Myocyte (in vitro differentiated cells): ENCODE results near the gene LRRC73. TPM values are rescaled to one million over a fixed set of nuclear protein-coding genes. Genes with fewer than 3 reads are reported as not detected.
A peak's percentile ranks its signal among the peaks of the same experiment; 100 is the strongest.
"Not testable (repeated sequence)": the region's sequence is repeated elsewhere in the genome, so short reads cannot be mapped to it uniquely, and the experiment has no call there.

Source experiments
- DNase-seq: peaks from one replicate; pipeline ENCODE4 v3.0.0-alpha.2; 2012; ENCODE audit warnings: low read depth
- polyA plus RNA-seq: library from polyadenylated mRNA; unstranded; fragments of >200 nt; gene quantifications from one replicate; pipeline ENCODE4 v1.2.1, GENCODE V29; 2012; ENCODE audit warnings: missing spikeins
- total RNA-seq: library from RNA; depleted of rRNA; stranded (reverse); fragments of >200 nt; gene quantifications from 2 replicates; pipeline ENCODE4 v1.2.3, GENCODE V29; 2014

Gene LRRC73
- 1.6 and 2.0 TPM in 2 replicates for total RNA-seq
- 3.7 TPM for polyA plus RNA-seq

DNA sequence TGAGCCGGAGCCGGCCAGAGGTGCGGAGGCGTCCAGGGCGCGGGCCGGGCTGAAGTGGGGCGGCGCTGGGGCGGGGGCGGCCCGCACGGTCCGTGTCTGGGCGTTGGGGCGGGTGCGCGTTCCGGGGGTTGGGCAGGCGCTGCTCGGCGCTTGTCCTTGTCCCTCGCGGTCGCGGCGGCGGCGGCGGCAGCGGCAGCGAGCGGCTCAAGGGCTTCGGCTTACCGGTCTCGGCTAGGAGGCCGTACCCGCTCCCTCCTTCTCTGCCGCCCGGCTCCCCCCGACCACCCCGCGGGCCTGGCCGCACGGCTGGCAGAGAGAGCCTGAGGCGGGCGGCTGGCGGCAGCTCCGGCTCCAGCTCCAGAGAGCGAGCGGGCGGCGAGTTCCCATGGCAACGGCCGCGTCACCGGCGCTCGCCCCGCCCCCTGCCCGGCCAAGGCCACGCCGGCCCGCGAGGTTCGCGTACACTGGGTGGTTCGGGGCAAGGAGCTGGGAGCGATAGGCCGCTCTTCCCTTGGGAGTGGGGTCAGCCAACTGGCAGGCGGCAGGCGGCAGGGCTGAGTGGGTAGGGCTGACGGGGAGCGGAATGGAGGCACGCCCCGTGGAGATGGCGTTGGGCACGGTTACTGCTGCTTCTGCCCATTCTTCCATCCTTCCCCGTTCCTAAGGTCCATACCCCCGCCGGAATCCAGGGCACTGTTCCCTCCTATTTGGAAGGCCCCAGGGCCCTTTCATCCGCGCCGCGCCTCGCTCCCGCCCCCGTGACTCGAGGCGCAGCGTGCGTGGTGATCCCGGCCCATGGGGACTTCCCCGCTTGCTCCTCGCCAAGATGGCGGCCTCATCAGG is at the start of gene LRRC73:
Gene LRRC73, minus strand, starts transcription at position 363 of the 843 bp plus-strand sequence. CDS start 561 bp downstream, outside the sequence.
- peak; percentile 89 for DNase-seq

GRCh38 chr6:43559328-43559727 is 49.2 kb upstream of the LRRC73 start:
- DNase-seq = no peak

DNA sequence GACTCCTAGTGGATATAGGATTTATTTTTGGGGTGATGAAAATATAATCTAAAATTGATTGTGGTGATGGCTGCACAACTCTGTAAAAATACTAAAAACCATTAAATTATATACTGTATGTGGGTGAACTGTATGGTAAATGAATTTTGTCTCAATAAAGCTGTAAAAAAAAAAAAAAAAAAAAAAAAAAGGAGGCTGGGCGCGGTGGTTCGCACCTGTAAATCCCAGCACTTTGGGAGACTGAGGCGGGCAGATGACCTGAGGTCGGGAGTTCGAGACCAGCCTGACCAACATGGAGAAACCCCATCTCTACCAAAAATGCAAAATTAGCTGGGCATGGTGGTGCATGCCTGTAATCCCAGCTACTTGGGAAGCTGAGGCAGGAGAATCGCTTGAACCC is 47.5 kb upstream of the LRRC73 start:
- DNase-seq = not testable (repeated sequence)

DNA sequence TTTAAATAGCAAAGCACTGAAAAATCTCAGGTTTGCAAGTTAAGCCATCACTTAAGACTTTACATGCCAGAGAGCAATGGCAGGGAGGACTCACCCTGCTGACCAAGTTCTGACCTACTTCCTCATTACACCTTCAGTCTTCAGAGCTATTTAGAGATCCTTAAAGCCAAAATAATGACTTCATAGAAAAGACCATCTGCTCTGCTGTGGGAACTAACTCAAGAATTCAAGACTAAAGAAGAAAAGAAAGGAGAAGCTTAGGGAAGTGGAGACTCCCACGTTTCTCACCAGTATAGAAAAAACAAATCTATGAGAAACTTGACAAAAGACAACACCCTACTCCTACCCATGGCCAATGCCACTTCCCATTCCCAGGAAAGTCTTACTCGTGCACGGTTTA is 37.1 kb upstream of the LRRC73 start:
- DNase-seq = peak; percentile 4

DNA sequence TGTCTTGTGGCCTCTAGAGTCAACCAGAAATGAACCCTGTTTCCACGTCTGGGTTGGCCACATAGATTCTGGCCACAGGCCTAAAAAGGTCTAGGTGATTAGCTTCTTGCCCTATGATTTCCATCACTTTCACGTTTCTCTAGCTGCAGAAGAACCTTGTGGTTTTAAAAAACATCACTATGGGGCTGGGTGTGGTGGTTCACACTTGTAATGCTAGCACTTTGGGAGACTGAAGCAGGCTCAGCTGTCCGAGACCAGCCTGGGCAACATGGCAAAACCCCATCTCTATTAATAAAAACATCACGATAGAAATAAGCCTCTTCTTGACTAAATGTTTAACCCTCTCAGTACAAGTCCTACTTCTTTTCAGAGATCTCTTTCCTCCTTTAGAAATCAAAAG is 34.3 kb upstream of the LRRC73 start:
- DNase-seq = peak; percentile 58

DNA sequence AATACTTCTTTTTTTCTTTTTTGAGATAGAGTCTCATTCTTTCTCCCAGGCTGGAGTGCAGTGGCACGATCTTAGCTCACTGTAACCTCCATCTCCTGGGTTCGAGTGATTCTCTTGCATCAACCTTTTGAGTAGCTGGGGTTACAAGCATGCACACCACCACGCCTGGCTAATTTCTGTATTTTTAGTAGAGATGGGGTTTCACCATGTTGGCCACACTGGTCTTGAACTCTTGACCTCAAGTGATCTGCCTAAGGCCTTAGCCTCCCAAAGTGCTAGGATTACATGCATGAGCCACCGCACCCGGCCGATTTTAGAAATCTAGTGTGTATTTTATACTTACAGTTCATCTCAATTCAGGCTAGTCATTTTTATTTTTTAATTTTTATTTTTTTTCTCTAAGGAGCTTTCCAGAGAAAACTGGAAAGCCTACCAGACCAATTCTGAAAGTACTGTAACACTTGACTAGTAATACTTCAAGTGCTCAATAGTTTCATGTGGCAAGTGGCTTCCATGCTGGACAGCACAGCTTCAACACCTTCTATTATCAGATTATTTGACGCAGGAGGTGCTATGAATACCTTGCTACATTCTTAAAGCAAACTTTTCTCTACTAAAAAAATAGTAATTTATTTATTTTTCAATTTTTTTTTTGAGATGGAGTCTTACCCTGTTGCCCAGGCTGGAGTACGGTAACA is 31.8 kb upstream of the LRRC73 start:
- DNase-seq = no peak

DNA sequence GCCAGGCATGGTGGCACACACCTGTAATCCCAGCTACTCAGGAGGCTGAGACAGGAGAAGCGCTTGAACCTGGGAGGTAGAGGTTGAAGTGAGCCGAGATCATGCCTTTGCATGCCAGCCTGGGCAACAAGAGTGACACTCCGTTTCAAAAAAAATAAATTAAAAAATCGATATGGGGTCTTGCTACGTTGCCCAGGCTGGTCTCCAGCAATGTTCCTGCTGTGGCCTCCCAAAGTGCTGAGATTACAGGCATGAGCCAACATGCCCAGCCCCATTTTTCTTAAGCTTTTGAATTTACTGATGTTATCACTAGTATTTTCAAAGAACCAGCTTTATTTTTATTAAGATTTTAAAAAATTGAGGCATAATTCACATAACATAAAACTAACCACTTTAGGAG is 30.4 kb upstream of the LRRC73 start:
- no peak for DNase-seq

DNA sequence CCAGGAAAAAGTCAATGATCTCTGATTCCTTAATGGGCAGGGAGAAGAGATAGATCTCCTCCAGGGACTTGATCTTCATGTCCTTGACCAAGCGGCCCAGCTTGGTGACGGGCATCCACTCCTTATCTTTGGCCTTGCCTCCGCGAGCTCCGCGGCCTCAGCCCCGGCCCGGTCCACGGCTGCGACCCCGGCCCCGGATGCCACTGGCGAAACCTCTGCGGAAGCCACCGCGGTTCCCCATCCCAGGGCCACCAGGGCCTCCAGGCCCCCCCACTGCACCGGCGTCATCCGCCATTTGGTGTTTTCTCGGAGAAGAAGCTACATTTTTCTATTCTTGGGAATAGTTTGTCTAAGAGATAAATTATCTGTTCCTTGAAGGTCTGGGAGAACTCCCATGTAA is 29.3 kb upstream of the LRRC73 start:
- DNase-seq = not testable (repeated sequence)

DNA sequence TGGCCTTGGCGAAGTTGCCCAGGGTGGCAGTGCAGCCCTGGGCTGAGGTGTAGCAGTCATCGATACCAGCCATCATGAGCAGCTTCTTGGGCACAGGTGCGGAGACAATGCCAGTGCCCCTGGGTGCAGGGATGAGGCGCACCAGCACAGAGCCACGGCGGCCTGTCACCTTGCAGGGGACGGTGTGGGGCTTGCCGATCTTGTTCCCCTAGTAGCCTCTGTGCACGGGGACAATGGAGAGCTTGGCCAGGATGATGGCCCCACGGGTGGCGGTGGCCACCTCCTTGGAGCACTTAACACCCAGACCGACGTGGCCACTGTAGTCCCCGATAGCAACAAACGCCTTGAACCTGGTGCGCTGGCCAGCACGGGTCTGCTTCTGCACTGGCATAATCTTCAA is 28.8 kb upstream of the LRRC73 start:
- not testable (repeated sequence) for DNase-seq

DNA sequence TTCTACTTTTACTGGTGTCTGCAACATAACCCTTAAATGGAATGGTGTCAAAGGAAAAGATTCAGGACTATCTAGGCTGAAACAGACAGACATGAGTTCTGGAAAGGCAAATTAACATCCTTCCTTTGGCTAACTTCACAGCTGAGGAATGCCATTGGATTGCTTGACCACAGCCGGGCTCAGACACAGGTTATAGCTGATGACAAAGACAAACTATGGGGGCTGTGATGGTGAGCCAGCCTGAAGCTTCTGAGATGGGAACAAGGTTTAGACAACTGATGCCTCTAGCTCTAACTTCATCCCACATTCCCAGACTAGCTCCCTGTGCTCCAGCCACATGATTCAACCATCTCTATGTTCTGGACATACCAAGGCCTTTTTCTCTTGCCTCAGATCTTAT is 22.1 kb upstream of the LRRC73 start:
- DNase-seq = peak; percentile 38

DNA sequence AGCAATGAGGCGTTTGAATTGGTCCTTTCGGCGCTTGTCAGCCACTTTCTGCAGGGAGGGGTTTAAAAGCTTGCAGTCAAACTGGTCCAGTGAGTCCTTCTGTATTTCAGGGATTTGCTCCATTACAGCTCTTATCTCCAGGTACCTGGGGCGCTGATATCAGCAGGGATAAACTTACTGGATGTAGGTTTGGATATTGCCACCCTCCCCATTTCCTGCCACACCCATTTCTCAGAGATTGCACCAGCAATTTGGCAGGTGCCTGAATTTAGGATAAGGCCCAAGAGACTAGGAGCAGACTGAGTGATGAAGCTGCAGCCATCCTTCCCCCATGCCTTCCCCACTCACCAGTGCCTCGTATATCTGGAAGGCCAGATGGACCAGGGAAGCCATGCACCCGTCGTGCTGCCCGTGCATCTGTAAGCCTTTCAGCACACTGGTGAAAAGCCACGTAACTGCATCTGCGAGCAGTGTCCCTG is 14.4 kb upstream of the LRRC73 start:
- no peak for DNase-seq

- no peak for DNase-seq
Observed at GRCh38 chr6:43523284-43523683, 13.1 kb upstream of the LRRC73 start.

DNA sequence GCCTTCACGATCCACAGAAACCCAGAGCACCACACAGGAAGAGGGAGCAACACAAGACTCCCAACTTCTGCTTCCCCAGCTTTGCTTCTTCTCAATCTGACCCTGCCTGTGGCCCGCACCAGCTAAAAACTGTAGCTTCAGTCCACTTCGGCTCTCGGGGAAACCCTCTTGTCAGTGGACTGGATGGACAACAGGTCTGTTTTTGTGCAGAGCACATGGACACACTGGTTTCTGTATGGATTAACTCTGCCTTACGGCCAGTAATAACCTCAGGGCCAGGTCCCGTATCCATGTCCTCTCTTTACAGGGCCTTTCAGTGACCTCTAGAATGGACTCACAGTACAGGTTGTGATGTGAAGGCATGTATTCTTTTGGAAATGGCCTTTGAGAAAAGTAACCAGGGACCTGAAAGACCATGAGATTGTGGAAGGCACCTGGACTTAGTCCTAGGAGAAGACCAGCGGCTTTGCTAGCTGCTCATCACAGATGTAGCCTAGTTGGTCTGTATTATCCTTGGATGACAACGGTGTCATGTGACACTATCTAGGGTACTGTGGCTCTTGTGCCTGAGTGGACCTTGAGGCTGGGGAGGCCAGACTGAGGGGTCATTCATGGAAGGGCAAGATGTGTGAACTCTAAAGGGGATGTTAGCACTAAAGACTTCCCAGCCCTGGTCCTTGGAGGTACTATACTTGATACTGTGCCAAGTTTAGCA is 12.6 kb upstream of the LRRC73 start:
- DNase-seq = no peak

DNA sequence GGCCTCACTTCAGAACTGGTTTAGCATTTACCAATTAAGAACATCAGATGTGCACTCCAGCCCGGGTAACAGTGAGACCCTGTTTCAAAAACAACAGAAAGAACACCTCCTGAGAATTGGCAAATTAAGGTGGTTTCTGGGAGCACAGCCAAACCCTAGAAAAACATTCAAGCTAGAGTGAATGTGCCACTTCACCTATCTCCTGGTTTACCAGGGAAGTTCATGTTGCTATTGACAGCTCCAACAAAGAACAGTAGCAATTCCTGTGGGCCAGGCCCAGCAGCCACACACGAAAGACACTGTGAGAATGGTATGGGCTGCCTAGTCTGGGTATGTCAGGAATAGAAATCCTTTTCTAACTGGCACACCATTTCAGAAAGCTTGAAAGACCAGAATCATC is 11.7 kb upstream of the LRRC73 start:
- DNase-seq = no peak

GRCh38 chr6:43520097-43520496 is 10.0 kb upstream of the LRRC73 start:
- DNase-seq = no peak

- DNase-seq = no peak
Observed at GRCh38 chr6:43517505-43518357, 7.6 kb upstream of the LRRC73 start.

- peak; percentile 99 for DNase-seq
Observed at GRCh38 chr6:43516697-43517504, 6.8 kb upstream of the LRRC73 start, which contains the start of the genes POLR1C and YIPF3. Gene POLR1C, plus strand, starts transcription at chr6:43517089. Its CDS starts 21 bp downstream, at chr6:43517110. Gene YIPF3, minus strand, starts transcription at chr6:43516926. Its CDS starts 119 bp downstream, at chr6:43516807.

- DNase-seq = no peak
Observed at GRCh38 chr6:43516367-43516696, 6.2 kb upstream of the LRRC73 start.

DNA sequence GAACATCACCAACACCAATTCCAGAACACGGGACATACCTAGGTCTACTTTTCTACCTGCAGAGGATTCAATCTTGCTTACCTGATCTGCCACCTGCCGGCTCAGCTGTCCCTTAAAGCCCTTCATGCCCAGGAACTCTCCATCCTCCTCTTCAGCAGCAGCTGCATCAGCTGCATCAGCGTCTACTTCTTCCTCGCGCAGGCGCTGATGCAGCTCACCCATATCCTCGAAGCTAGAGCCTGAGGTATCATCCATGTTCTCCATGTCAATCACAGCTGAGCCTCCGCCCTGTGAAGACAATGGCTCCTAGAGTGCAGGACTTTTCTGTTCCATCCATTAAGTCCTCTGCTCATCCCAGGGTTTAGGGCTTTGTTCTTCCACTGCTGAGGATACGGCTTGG is 5.7 kb upstream of the LRRC73 start:
- DNase-seq = no peak
